Thyroid gland (tissue), 4 donors: ENCODE data around the gene HLA-DQB1. TPM values are rescaled to one million over a fixed set of nuclear protein-coding genes. Genes with fewer than 3 reads are reported as not detected.

Experiments
- DNase-seq, 2 donors: peaks; one replicate each; pipeline ENCODE4 v3.0.0-alpha.2; 2019
- H3K27ac ChIP-seq, 3 donors: fragments of 200-600 bp; sonication (generic); 1 replicate in 2 of 3; 2 replicates in 1 of 3; pipeline ENCODE4 v1.5.1; 2016 to 2019; ENCODE audit warnings: mild to moderate bottlenecking in 1 of 3, moderate library complexity in 1 of 3
- H3K27me3 ChIP-seq: fragments of 200-600 bp; sonication (generic); one replicate; pipeline ENCODE4 v1.5.1; 2019
- H3K36me3 ChIP-seq, 2 donors: fragments of 200-600 bp; sonication (generic); one replicate each; pipeline ENCODE4 v1.5.1; 2016 to 2019
- H3K4me1 ChIP-seq, 2 donors: fragments of 200-600 bp; sonication (generic); one replicate each; pipeline ENCODE4 v1.5.1; 2017 to 2019
- H3K4me3 ChIP-seq, 3 donors: fragments of 200-600 bp; sonication (generic); replicated peaks in 1 of 3; 1 replicate in 2 of 3; 2 replicates in 1 of 3; pipeline ENCODE4 v1.5.1; 2016; ENCODE audit warnings: mild to moderate bottlenecking in 1 of 3
- H3K9me3 ChIP-seq: fragments of 200-600 bp; sonication (generic); one replicate; pipeline ENCODE4 v1.5.1; 2017
- POLR2A ChIP-seq, 2 donors: fragments of 450-650 bp; IDR thresholded peaks; one replicate each; pipeline ENCODE4 v1.6.1; 2017; ENCODE audit warnings: antibody characterized with exemption in 2 of 2, mild to moderate bottlenecking in 2 of 2, moderate library complexity in 1 of 2
- WGBS, 2 donors: methylation state at CpG; one replicate each; pipeline ENCODE4 v1.1.5; 2017; 5-methylcytosine and 5-hydroxymethylcytosine counted together
- intact Hi-C: fragments of 100-400 bp; cut with DNase I; formaldehyde crosslinking; loops from one replicate; pipeline ENCODE4 v1.15.1; 2023
- total RNA-seq, 4 donors: library from RNA; depleted of rRNA; stranded (reverse); fragments of >200 nt; gene quantifications; one replicate each; pipeline ENCODE4 v1.2.3, GENCODE V29; 2016
- TF ChIP-seq, protein P1 (sequence below), 6 experiments: fragments of 200-600 bp in 3 of 6; fragments of 450-650 bp in 3 of 6; sonication (generic) in 3 of 6; IDR thresholded peaks; one replicate each; pipeline ENCODE4 v1.5.1; 2016 to 2019; ENCODE audit warnings: antibody characterized with exemption in 6 of 6, mild to moderate bottlenecking in 2 of 6, inconsistent platforms in 1 of 6, moderate library complexity in 1 of 6

The HLA-DQB1 gene
- total RNA-seq, 4 donors from 2014 or later = 0.27 to 8.6 (median 2.7) TPM; not detected in 1

DNA sequence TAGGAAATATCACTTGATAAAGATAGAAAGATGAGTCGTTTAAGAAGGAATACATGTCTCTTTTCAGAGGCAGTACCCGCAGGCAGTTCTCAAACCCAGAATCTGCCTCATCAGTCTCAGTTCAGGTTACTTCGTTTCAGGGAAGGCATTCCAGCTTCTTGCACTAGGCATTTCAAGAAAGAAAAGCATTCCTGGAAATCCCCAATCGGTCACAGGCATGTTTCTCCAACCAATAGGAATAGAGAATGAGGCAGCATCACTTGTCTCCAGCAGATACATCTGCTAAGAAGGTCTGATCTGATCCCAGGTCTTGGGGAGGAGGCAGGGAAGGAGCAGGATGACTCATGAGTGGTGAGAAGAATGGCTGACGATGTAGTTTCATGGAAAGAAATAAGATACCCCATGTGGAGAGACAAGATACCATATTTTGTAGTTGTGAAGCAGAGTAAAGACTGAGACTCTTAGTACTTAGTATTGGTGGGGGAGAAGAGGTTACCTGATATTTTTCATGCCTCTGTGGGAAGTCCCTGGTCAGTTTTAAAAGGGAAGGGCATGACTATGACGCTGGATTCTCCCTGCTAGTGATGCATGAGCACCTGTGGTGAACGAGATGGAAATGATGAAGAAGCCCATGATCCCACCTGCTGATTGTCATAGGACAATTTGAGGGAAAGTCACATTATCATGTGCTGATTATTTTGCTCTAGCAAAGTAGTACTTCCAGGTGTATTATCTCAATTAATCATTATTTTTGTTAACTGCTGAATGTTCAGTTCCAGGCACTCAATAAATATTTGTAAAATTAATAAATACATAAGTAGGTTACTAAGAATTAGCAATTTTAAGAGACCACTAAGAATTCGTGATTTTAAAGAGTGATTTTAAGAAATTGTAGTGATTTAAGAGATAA, 56.5 kb downstream of the HLA-DQB1 start:
- DNase-seq = peak in 1 of 2 donors; percentile 6
- H3K4me1 ChIP-seq = peaks cover 5 to 7% of the 10 kb centered on the region in 2 donors
- H3K4me3 ChIP-seq = no peak overlapping the region
- no peaks in the 10 kb centered on the region for H3K36me3 ChIP-seq
- WGBS, 2 donors = 4 to 16% methylated on average over 8 of the region's 8 CpGs
- H3K27me3 ChIP-seq = no peaks in the 10 kb centered on the region
- H3K9me3 ChIP-seq = no peaks in the 10 kb centered on the region
- peak overlapping the region in 2 of 3 donors; percentile 38 to 56 for H3K27ac ChIP-seq
- intact Hi-C loops = no loop called here
- TF ChIP-seq, protein P1, sequence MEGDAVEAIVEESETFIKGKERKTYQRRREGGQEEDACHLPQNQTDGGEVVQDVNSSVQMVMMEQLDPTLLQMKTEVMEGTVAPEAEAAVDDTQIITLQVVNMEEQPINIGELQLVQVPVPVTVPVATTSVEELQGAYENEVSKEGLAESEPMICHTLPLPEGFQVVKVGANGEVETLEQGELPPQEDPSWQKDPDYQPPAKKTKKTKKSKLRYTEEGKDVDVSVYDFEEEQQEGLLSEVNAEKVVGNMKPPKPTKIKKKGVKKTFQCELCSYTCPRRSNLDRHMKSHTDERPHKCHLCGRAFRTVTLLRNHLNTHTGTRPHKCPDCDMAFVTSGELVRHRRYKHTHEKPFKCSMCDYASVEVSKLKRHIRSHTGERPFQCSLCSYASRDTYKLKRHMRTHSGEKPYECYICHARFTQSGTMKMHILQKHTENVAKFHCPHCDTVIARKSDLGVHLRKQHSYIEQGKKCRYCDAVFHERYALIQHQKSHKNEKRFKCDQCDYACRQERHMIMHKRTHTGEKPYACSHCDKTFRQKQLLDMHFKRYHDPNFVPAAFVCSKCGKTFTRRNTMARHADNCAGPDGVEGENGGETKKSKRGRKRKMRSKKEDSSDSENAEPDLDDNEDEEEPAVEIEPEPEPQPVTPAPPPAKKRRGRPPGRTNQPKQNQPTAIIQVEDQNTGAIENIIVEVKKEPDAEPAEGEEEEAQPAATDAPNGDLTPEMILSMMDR (IDR thresholded peaks at IDR 0.05) = no peak
- TF ChIP-seq POLR2A (IDR thresholded peaks at IDR 0.05) = peak in 1 of 2 donors; percentile 11

Other genes starting within 250 kb of the HLA-DQB1 start
- gene HLA-DRA, start 226.8 kb downstream of the HLA-DQB1 start, total RNA-seq = 100 to 1,000 TPM in 2 of 4 donors, 10 to 100 TPM in 2; 53.0 to 162 (median 106) TPM
- 10 to 100 TPM in 1 of 4 donors, 1 to 10 TPM in 1, not detected in 2; 1.6 to 25.6 TPM for gene HLA-DRB5, start 136.4 kb downstream of the HLA-DQB1 start, total RNA-seq
- 10 to 100 TPM; 17.1 to 28.1 (median 22.8) TPM for gene HLA-DRB1, start 76.8 kb downstream of the HLA-DQB1 start, total RNA-seq
- 10 to 100 TPM in 2 of 4 donors, 1 to 10 TPM in 2; 1.7 to 19.6 (median 10.2) TPM for gene HLA-DQA1, start 29.3 kb downstream of the HLA-DQB1 start, total RNA-seq
- gene HLA-DQA2, start 74.7 kb upstream of the HLA-DQB1 start, total RNA-seq = under 1 TPM in 2 of 4 donors, not detected in 2; 0.33 to 0.94 TPM
- gene HLA-DQB2, start 96.9 kb upstream of the HLA-DQB1 start, total RNA-seq = 1 to 10 TPM in 1 of 4 donors, under 1 TPM in 1, not detected in 2; 0.22 to 2.6 TPM
- 1 to 10 TPM in 2 of 4 donors, not detected in 2; 1.3 to 1.6 TPM for gene HLA-DOB, start 150.3 kb upstream of the HLA-DQB1 start, total RNA-seq
- gene TAP2, start 172.1 kb upstream of the HLA-DQB1 start, total RNA-seq = 10 to 100 TPM in 1 of 4 donors, 1 to 10 TPM in 3; 6.9 to 31.9 (median 8.2) TPM
- gene PSMB8, start 177.4 kb upstream of the HLA-DQB1 start, total RNA-seq = 10 to 100 TPM; 27.1 to 46.1 (median 36.3) TPM
- 10 to 100 TPM; 11.0 to 28.5 (median 22.5) TPM for gene TAP1, start 187.0 kb upstream of the HLA-DQB1 start, total RNA-seq
- gene PSMB9, start 187.5 kb upstream of the HLA-DQB1 start, total RNA-seq = 10 to 100 TPM in 3 of 4 donors, 1 to 10 TPM in 1; 9.1 to 31.0 (median 18.3) TPM